GM23338 (cell line): Measurements from ENCODE around the gene CDH4. TPM values are rescaled to one million over a fixed set of nuclear protein-coding genes. Genes with fewer than 3 reads are reported as not detected.

Experiments
- ATAC-seq: fragments of 200-7000 bp; cut with Tn5 transposase; 3 replicates; pipeline ENCODE4 v1.9.1; 2020
- DNase-seq: peaks from one replicate; pipeline ENCODE4 v3.0.0-alpha.2; 2015; ENCODE audit warnings: low spot score
- H2AFZ ChIP-seq: fragments of 200-600 bp; sonication (generic); 2 replicates; pipeline ENCODE4 v1.8.0; 2016; ENCODE audit warnings: antibody characterized with exemption, mild to moderate bottlenecking, moderate library complexity
- H3F3A ChIP-seq: fragments of 200-600 bp; sonication (generic); replicated peaks from 2 replicates; pipeline ENCODE4 v1.8.0; 2017; ENCODE audit warnings: antibody characterized with exemption, mixed run types, low read depth
- H3K27ac ChIP-seq: fragments of 200-600 bp; sonication (generic); 2 replicates; pipeline ENCODE4 v1.6.1; 2016; ENCODE audit warnings: low read depth
- H3K27me3 ChIP-seq: fragments of 200-600 bp; sonication (generic); 2 replicates; pipeline ENCODE4 v1.8.0; 2016; ENCODE audit warnings: mild to moderate bottlenecking, mixed run types, moderate library complexity; ENCODE audit not compliant: insufficient read depth
- H3K36me3 ChIP-seq: fragments of 200-600 bp; sonication (generic); 2 replicates; pipeline ENCODE4 v1.8.0; 2016; ENCODE audit warnings: mild to moderate bottlenecking; ENCODE audit not compliant: insufficient read depth
- H3K4me1 ChIP-seq: fragments of 200-600 bp; sonication (generic); 2 replicates; pipeline ENCODE4 v1.8.0; 2016; ENCODE audit warnings: mild to moderate bottlenecking, moderate library complexity; ENCODE audit not compliant: insufficient read depth
- H3K4me2 ChIP-seq: fragments of 200-600 bp; sonication (generic); 2 replicates; pipeline ENCODE4 v1.7.1; 2017; ENCODE audit warnings: mixed run types
- H3K4me3 ChIP-seq: fragments of 200-600 bp; sonication (generic); 2 replicates; pipeline ENCODE4 v1.6.1; 2016; ENCODE audit warnings: mixed run types
- H3K79me2 ChIP-seq: fragments of 200-600 bp; sonication (generic); replicated peaks from 2 replicates; pipeline ENCODE4 v1.8.0; 2017; ENCODE audit warnings: mild to moderate bottlenecking; ENCODE audit not compliant: insufficient read depth
- H3K9me2 ChIP-seq: fragments of 200-600 bp; sonication (generic); 2 replicates; pipeline ENCODE4 v1.8.0; 2017; ENCODE audit not compliant: insufficient read depth
- H4K20me1 ChIP-seq: fragments of 200-600 bp; sonication (generic); replicated peaks from 2 replicates; pipeline ENCODE4 v1.8.0; 2017; ENCODE audit warnings: mild to moderate bottlenecking; ENCODE audit not compliant: insufficient read depth
- H3K27ac Mint-ChIP-seq: 2 replicates; pipeline ENCODE4 v1.8.0; 2020; ENCODE audit warnings: inconsistent platforms, mild to moderate bottlenecking, moderate library complexity, mixed read lengths
- H3K27me3 Mint-ChIP-seq: 3 replicates; pipeline ENCODE4 v1.8.0; 2022; ENCODE audit warnings: low read depth, mild to moderate bottlenecking, moderate library complexity, mixed read lengths, inconsistent platforms; ENCODE audit not compliant: insufficient read depth, poor library complexity
- H3K36me3 Mint-ChIP-seq: 3 replicates; pipeline ENCODE4 v1.8.0; 2021; ENCODE audit warnings: low read depth, mild to moderate bottlenecking, inconsistent platforms, moderate library complexity, mixed read lengths
- H3K4me1 Mint-ChIP-seq: 3 replicates; pipeline ENCODE4 v1.8.0; 2020; ENCODE audit warnings: mild to moderate bottlenecking, inconsistent platforms, mixed read lengths
- H3K4me3 Mint-ChIP-seq: 3 replicates; pipeline ENCODE4 v1.8.0; 2021; ENCODE audit warnings: moderate library complexity, mild to moderate bottlenecking, inconsistent platforms, mixed read lengths
- H3K9me3 Mint-ChIP-seq: 3 replicates; pipeline ENCODE4 v1.8.0; 2020; ENCODE audit warnings: moderate library complexity, mild to moderate bottlenecking, inconsistent platforms, mixed read lengths
- CREB1 ChIP-seq: fragments of 250-450 bp; sonication (Bioruptor Pico); IDR thresholded peaks from 2 replicates; pipeline ENCODE4 v1.5.0; 2020; ENCODE audit warnings: low read depth, mild to moderate bottlenecking, moderate library complexity
- EZH2 ChIP-seq: fragments of 200-600 bp; sonication (generic); IDR thresholded peaks from one replicate; pipeline ENCODE4 v1.8.0; 2017; ENCODE audit warnings: antibody characterized with exemption, mild to moderate bottlenecking, low read depth; ENCODE audit not compliant: unreplicated experiment
- JUNB ChIP-seq: IDR thresholded peaks from one replicate; pipeline ENCODE4 v1.6.1; 2016; ENCODE audit warnings: antibody characterized with exemption; ENCODE audit not compliant: unreplicated experiment
- NANOG ChIP-seq: IDR thresholded peaks from 2 replicates; pipeline ENCODE4 v1.6.1; 2016; ENCODE audit warnings: antibody characterized with exemption, borderline replicate concordance
- POLR2AphosphoS5 ChIP-seq: IDR thresholded peaks from 2 replicates; pipeline ENCODE4 v1.6.1; 2016; ENCODE audit warnings: antibody characterized with exemption, low read depth
- REST ChIP-seq: IDR thresholded peaks from one replicate; pipeline ENCODE4 v1.6.1; 2018; ENCODE audit warnings: antibody characterized with exemption; ENCODE audit not compliant: unreplicated experiment
- ZNF114 ChIP-seq: fragments of 250-450 bp; sonication (Bioruptor Pico); IDR thresholded peaks from 2 replicates; pipeline ENCODE4 v1.5.0; 2020; ENCODE audit warnings: mild to moderate bottlenecking, moderate library complexity
- ZNF331 ChIP-seq: fragments of 250-450 bp; sonication (Bioruptor Pico); IDR thresholded peaks from 2 replicates; pipeline ENCODE4 v1.5.0; 2020; ENCODE audit warnings: low read depth, mild to moderate bottlenecking, moderate library complexity
- ZNF462 ChIP-seq: fragments of 250-450 bp; sonication (Bioruptor Pico); IDR thresholded peaks from 2 replicates; pipeline ENCODE4 v1.5.0; 2020; ENCODE audit warnings: mild to moderate bottlenecking, moderate library complexity
- polyA plus RNA-seq: library from polyadenylated mRNA; unstranded; fragments of >200 nt; fragmentation: Nextera tagmentation; extraction: Ambion mirVana; gene quantifications from 2 replicates; pipeline ENCODE4 v1.2.1, GENCODE V29; 2016
- total RNA-seq: library from RNA; depleted of rRNA; stranded (reverse); fragments of >200 nt; shearing (Covaris generic); gene quantifications from 2 replicates; pipeline ENCODE4 v1.2.3, GENCODE V29; 2014
- TF ChIP-seq, protein P1 (sequence below), 2 experiments: fragments of 200-600 bp in 1 of 2; sonication (generic) in 1 of 2; conservative IDR thresholded peaks; 2 replicates each; pipeline versions ENCODE4 v1.5.1 to v1.6.1; 2016 to 2017; ENCODE audit warnings: antibody characterized with exemption in 2 of 2, low read depth in 2 of 2, mild to moderate bottlenecking in 2 of 2, moderate library complexity in 1 of 2

The CDH4 gene
- total and polyA plus RNA-seq, 2 experiments from 2014 or later: 1.2 to 4.2 TPM

DNA sequence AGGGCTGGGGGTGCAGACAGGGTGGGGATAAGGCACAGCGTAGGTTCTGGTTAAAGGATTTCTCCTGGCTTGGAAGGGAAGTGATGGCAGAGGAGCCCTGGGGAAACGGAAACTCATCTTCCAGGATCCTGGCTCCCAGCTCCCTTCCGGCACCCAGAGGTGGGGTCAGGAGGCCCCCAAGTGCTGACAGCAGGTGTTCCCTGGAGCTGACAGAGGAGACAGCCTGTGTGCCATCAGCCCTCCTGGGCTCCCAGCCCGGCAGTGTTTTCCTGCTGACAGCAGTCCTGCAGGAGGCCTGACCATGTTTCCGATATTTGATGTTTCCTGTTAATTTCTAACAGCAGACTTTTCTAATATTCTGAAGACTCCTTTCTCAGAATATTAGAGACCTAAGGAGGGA, 536.3 kb downstream of the CDH4 start (continued):
- TF ChIP-seq REST: no peak

DNA sequence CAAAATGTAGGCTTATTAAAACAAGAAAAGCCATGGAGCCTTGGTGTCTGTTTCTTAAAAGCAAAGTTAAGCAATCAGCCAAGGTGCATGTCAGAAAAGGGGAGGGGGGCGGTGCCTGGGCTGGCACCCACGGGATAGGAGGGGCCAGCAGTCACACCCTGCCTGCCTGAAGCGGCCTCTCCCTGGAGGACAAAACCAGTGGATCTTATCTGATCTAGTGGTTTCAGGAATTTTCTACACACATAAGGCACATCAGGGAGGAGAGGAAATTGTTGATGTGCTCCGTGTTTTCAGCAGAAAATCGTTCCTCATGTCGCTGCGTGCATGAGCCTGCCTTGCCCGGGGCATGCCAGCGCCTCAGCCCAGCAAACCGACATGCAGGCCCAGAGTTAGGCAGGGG, 537.3 kb downstream of the CDH4 start:
- Histone ChIP-seq H3K27me3 (no peaks in the 10 kb centered on the region), H3K36me3 (no peaks in the 10 kb centered on the region; the same call in 1 of the 2 replicates), H3K79me2 (no peaks in the 10 kb centered on the region), H3K4me1 (no peaks in the 10 kb centered on the region), H3K9me2 (no peaks in the 10 kb centered on the region), H4K20me1 (no peaks in the 10 kb centered on the region), H3F3A (no peaks in the 10 kb centered on the region), H2AFZ (no peak overlapping the region), H3K4me2 (no peak overlapping the region), H3K27ac (no peak overlapping the region), H3K4me3 (no peak overlapping the region)
- H3K4me1 Mint-ChIP-seq: no peaks in the 10 kb centered on the region; the same call in 2 of the 3 replicates
- H3K27ac Mint-ChIP-seq: no peak overlapping the region
- peaks cover 4% of the 10 kb centered on the region; the same call in 2 of the 3 replicates for H3K9me3 Mint-ChIP-seq
- ATAC-seq (no peak), DNase-seq (no peak)
- no peaks in the 10 kb centered on the region; the same call in 2 of the 3 replicates for H3K36me3 Mint-ChIP-seq
- peaks cover 29% of the 10 kb centered on the region for H3K27me3 Mint-ChIP-seq
- no peak overlapping the region for H3K4me3 Mint-ChIP-seq
- TF ChIP-seq CREB1 (no peak), ZNF114 (CRISPR knock-in tag) (no peak), ZNF331 (no peak), EZH2 (no peak), POLR2AphosphoS5 (no peak), NANOG (no peak), ZNF462 (CRISPR knock-in tag) (no peak), JUNB (no peak), REST (no peak)
- TF ChIP-seq, protein P1, sequence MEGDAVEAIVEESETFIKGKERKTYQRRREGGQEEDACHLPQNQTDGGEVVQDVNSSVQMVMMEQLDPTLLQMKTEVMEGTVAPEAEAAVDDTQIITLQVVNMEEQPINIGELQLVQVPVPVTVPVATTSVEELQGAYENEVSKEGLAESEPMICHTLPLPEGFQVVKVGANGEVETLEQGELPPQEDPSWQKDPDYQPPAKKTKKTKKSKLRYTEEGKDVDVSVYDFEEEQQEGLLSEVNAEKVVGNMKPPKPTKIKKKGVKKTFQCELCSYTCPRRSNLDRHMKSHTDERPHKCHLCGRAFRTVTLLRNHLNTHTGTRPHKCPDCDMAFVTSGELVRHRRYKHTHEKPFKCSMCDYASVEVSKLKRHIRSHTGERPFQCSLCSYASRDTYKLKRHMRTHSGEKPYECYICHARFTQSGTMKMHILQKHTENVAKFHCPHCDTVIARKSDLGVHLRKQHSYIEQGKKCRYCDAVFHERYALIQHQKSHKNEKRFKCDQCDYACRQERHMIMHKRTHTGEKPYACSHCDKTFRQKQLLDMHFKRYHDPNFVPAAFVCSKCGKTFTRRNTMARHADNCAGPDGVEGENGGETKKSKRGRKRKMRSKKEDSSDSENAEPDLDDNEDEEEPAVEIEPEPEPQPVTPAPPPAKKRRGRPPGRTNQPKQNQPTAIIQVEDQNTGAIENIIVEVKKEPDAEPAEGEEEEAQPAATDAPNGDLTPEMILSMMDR (conservative IDR thresholded peaks at IDR 0.05; ENCODE audit: low read depth in 2 of 2): no peak
